HL-60 (cell line): ENCODE measurements around the gene NR5A1.

Experiments
- GABPA ChIP-seq: IDR thresholded peaks from 2 replicates; pipeline ENCODE4 v1.6.1; 2012; ENCODE audit warnings: low read depth
- POLR2AphosphoS5 ChIP-seq: IDR thresholded peaks from 2 replicates; pipeline ENCODE4 v1.6.1; 2012; ENCODE audit warnings: low read depth
- TF ChIP-seq, protein P1 (sequence below): IDR thresholded peaks from one replicate; pipeline ENCODE4 v1.5.1; 2011; ENCODE audit warnings: low read length, control low read depth, inconsistent platforms; ENCODE audit not compliant: insufficient read depth
- TF ChIP-seq, protein P2 (sequence below): IDR thresholded peaks from 2 replicates; pipeline ENCODE4 v1.6.1; 2012; ENCODE audit warnings: low read depth; ENCODE audit not compliant: insufficient replicate concordance

DNA sequence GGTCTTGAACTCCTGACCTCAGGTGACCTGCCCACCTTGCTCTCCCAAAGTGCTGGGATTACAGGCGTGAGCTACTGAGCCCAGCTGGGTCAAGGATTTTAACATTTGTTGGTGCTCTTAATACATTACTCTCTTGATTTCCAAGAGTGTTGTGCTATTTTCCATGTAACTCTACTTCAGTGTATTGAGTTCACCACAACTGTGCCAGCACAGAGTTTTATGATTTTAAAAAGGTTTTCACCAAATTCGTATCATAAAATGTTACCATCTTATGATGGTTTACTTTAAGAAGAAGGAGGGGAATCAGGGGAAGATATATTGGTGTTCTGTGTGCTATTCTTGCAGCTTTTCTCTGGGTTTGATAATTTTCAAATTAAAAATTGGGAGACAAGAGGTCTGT is 63.6 kb downstream of the NR5A1 start:
- TF ChIP-seq, protein P1, sequence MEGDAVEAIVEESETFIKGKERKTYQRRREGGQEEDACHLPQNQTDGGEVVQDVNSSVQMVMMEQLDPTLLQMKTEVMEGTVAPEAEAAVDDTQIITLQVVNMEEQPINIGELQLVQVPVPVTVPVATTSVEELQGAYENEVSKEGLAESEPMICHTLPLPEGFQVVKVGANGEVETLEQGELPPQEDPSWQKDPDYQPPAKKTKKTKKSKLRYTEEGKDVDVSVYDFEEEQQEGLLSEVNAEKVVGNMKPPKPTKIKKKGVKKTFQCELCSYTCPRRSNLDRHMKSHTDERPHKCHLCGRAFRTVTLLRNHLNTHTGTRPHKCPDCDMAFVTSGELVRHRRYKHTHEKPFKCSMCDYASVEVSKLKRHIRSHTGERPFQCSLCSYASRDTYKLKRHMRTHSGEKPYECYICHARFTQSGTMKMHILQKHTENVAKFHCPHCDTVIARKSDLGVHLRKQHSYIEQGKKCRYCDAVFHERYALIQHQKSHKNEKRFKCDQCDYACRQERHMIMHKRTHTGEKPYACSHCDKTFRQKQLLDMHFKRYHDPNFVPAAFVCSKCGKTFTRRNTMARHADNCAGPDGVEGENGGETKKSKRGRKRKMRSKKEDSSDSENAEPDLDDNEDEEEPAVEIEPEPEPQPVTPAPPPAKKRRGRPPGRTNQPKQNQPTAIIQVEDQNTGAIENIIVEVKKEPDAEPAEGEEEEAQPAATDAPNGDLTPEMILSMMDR = no peak
- TF ChIP-seq POLR2AphosphoS5 (no peak), GABPA (no peak)
- TF ChIP-seq, protein P2, sequence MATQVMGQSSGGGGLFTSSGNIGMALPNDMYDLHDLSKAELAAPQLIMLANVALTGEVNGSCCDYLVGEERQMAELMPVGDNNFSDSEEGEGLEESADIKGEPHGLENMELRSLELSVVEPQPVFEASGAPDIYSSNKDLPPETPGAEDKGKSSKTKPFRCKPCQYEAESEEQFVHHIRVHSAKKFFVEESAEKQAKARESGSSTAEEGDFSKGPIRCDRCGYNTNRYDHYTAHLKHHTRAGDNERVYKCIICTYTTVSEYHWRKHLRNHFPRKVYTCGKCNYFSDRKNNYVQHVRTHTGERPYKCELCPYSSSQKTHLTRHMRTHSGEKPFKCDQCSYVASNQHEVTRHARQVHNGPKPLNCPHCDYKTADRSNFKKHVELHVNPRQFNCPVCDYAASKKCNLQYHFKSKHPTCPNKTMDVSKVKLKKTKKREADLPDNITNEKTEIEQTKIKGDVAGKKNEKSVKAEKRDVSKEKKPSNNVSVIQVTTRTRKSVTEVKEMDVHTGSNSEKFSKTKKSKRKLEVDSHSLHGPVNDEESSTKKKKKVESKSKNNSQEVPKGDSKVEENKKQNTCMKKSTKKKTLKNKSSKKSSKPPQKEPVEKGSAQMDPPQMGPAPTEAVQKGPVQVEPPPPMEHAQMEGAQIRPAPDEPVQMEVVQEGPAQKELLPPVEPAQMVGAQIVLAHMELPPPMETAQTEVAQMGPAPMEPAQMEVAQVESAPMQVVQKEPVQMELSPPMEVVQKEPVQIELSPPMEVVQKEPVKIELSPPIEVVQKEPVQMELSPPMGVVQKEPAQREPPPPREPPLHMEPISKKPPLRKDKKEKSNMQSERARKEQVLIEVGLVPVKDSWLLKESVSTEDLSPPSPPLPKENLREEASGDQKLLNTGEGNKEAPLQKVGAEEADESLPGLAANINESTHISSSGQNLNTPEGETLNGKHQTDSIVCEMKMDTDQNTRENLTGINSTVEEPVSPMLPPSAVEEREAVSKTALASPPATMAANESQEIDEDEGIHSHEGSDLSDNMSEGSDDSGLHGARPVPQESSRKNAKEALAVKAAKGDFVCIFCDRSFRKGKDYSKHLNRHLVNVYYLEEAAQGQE = no peak
